GM21737 (cell line): ENCODE measurements around the gene NTPCR.
"Not testable (repeated sequence)": the region's sequence is repeated elsewhere in the genome, so short reads cannot be mapped to it uniquely, and the experiment has no call there.

Experiments used
- ATAC-seq: cut with Tn5 transposase; IDR thresholded peaks from one replicate; pipeline ENCODE4 v1.9.1; 2021; ENCODE audit warnings: mild to moderate bottlenecking, moderate library complexity; ENCODE audit not compliant: unreplicated experiment

The NTPCR gene

GRCh38 chr1:232983817-232984567 is 33.6 kb downstream of the NTPCR start:
- no peak for ATAC-seq

GRCh38 chr1:232984577-232985425 is 34.4 kb downstream of the NTPCR start:
- no peak for ATAC-seq

GRCh38 chr1:232985882-232986526 is 35.6 kb downstream of the NTPCR start:
- ATAC-seq: no peak

GRCh38 chr1:232986527-232986922 is 36.1 kb downstream of the NTPCR start:
- no peak for ATAC-seq

- no peak for ATAC-seq
Observed at GRCh38 chr1:232987046-232987773, 36.8 kb downstream of the NTPCR start.

GRCh38 chr1:232987774-232988140 is 37.3 kb downstream of the NTPCR start:
- no peak for ATAC-seq

GRCh38 chr1:232988572-232989040 is 38.2 kb downstream of the NTPCR start:
- ATAC-seq: no peak

GRCh38 chr1:232990176-232991128 is 40.0 kb downstream of the NTPCR start:
- ATAC-seq: no peak

- no peak for ATAC-seq
Observed at GRCh38 chr1:232991238-232991637, 40.8 kb downstream of the NTPCR start.

GRCh38 chr1:232992227-232992626 is 41.8 kb downstream of the NTPCR start:
- no peak for ATAC-seq

GRCh38 chr1:232993555-232993954 is 43.1 kb downstream of the NTPCR start:
- no peak for ATAC-seq

GRCh38 chr1:232995189-232995588 is 44.8 kb downstream of the NTPCR start:
- ATAC-seq: no peak

- no peak for ATAC-seq
Observed at GRCh38 chr1:232996143-232996542, 45.7 kb downstream of the NTPCR start.

- no peak for ATAC-seq
Observed at GRCh38 chr1:232998138-232998537, 47.7 kb downstream of the NTPCR start.

GRCh38 chr1:232998646-232999045 is 48.2 kb downstream of the NTPCR start:
- ATAC-seq: no peak

- no peak for ATAC-seq
Observed at GRCh38 chr1:232999956-233000625, 49.7 kb downstream of the NTPCR start.

GRCh38 chr1:233003638-233004037 is 53.2 kb downstream of the NTPCR start:
- not testable (repeated sequence) for ATAC-seq

- no peak for ATAC-seq
Observed at GRCh38 chr1:233004451-233004850, 54.0 kb downstream of the NTPCR start.

GRCh38 chr1:233005156-233005555 is 54.7 kb downstream of the NTPCR start:
- no peak for ATAC-seq
